Motor neuron (in vitro differentiated cells): ENCODE measurements around the gene PRSS38. TPM values are rescaled to one million over a fixed set of nuclear protein-coding genes. Genes with fewer than 3 reads are reported as not detected.
A peak's percentile ranks its signal among the peaks of the same experiment; 100 is the strongest.

Experiments used
- ATAC-seq, 8 experiments: fragments of 200-7000 bp; cut with Tn5 transposase; replicated peaks in 6 of 8; 2 replicates each; pipeline ENCODE4 v1.8.0; 2021; ENCODE audit warnings: mild to moderate bottlenecking in 8 of 8, moderate library complexity in 8 of 8
- H3K27ac ChIP-seq, 2 donors: fragments of 250-450 bp; sonication (Bioruptor Pico); 2 replicates each; pipeline ENCODE4 v1.9.0; 2021; ENCODE audit warnings: antibody characterized with exemption in 2 of 2, mild to moderate bottlenecking in 2 of 2, moderate library complexity in 1 of 2
- H3K4me1 ChIP-seq, 2 donors: fragments of 250-450 bp; sonication (Bioruptor Pico); replicated peaks in 1 of 2; 2 replicates each; pipeline ENCODE4 v1.6.1; 2021; ENCODE audit warnings: antibody characterized with exemption in 2 of 2, mild to moderate bottlenecking in 2 of 2, moderate library complexity in 1 of 2
- H3K4me3 ChIP-seq, 5 donors: fragments of 250-450 bp; sonication (Bioruptor Pico); 2 replicates each; pipeline ENCODE4 v1.9.0; 2021; ENCODE audit warnings: antibody characterized with exemption in 5 of 5, mild to moderate bottlenecking in 5 of 5, moderate library complexity in 4 of 5
- WGBS, 10 experiments: fragments of 450-650 bp; shearing (Covaris generic); methylation state at CpG; one replicate each; pipeline ENCODE4 v1.0.0; 2022; 5-methylcytosine and 5-hydroxymethylcytosine counted together
- in situ Hi-C, 9 experiments: fragments of 400-800 bp; cut with MboI; loops; one replicate each; pipeline ENCODE4 v1.15.0; 2021; ENCODE audit warnings: low sequenced_read_pairs in 9 of 9, low pct_unique_long_range_greater_than_20kb in 2 of 9; ENCODE audit not compliant: unreplicated experiment in 9 of 9
- total RNA-seq, 8 experiments: library from RNA; unstranded; fragments of 300-600 nt; gene quantifications; 2 replicates each; pipeline versions ENCODE4 v1.2.3 to v1.2.4, GENCODE V29; 2022

PRSS38 gene
- total RNA-seq, 8 experiments from 2014 or later: 0.17 TPM; not detected in 7

GRCh38 chr1:227780101-227781044, 35.1 kb upstream of the PRSS38 start:
- Histone ChIP-seq H3K27ac (no peak overlapping the region), H3K4me1 (peaks cover 0 to 6% of the 10 kb centered on the region in 2 donors), H3K4me3 (no peak overlapping the region)
- ATAC-seq: peak in 2 of 8 experiments; percentile 22 to 80
- 50 to 100% (median 90%) methylated on average over 1 to 14 of the region's 23 CpGs; no CpG with 5 or more reads in 2 of the 10 experiments for WGBS, 10 experiments
- in situ Hi-C loops: loop anchor here in 5 of 9 experiments (25.0 kb wide), 2 partner anchors 157 to 182 kb away; partner anchors contain the start of gene WNT9A (in 4 of the 5)

- in situ Hi-C loops: loop anchor here in 5 of 9 experiments (25.0 kb wide), 2 partner anchors 156 to 181 kb away; partner anchors contain the start of gene WNT9A (in 4 of the 5)
- Histone ChIP-seq H3K4me3 (no peak overlapping the region), H3K27ac (no peak overlapping the region), H3K4me1 (peaks cover 0 to 2% of the 10 kb centered on the region in 2 donors)
- 87 to 100% (median 97%) methylated on average over 1 to 12 of the region's 15 CpGs; no CpG with 5 or more reads in 2 of the 10 experiments for WGBS, 10 experiments
- no peak for ATAC-seq
Measured at GRCh38 chr1:227781314-227781930, 34.1 kb upstream of the PRSS38 start.

- no peak overlapping the region for H3K4me3 ChIP-seq
- peaks cover 0 to 6% of the 10 kb centered on the region in 2 donors for H3K4me1 ChIP-seq
- in situ Hi-C loops: loop anchor here in 5 of 9 experiments (25.0 kb wide), 2 partner anchors 155 to 180 kb away; partner anchors contain the start of gene WNT9A (in 4 of the 5)
- ATAC-seq: no peak
- no peak overlapping the region for H3K27ac ChIP-seq
- 50 to 100% (median 92%) methylated on average over 1 to 4 of the region's 4 CpGs; no CpG with 5 or more reads in 6 of the 10 experiments for WGBS, 10 experiments
Measured at GRCh38 chr1:227782226-227782625, 33.2 kb upstream of the PRSS38 start.

- H3K27ac ChIP-seq: no peak overlapping the region
- 83 to 98% (median 92%) methylated on average over 2 to 13 of the region's 13 CpGs for whole genome bisulfite sequencing, 10 experiments
- ATAC-seq: no peak
- in situ Hi-C loops: loop anchor here in 5 of 9 experiments (25.0 kb wide), 2 partner anchors 152 to 177 kb away; partner anchors contain the start of gene WNT9A (in 4 of the 5)
- no peak overlapping the region for H3K4me3 ChIP-seq
- H3K4me1 ChIP-seq: peaks cover 7 to 10% of the 10 kb centered on the region in 2 donors
Measured at GRCh38 chr1:227785094-227785804, 30.2 kb upstream of the PRSS38 start.

GRCh38 chr1:227785805-227786671, 29.4 kb upstream of the PRSS38 start:
- no peak for ATAC-seq
- in situ Hi-C loops: loop anchor here in 5 of 9 experiments (25.0 kb wide), 2 partner anchors 151 to 176 kb away; partner anchors contain the start of gene WNT9A (in 4 of the 5)
- Histone ChIP-seq H3K27ac (no peak overlapping the region), H3K4me1 (peaks cover 7 to 10% of the 10 kb centered on the region in 2 donors), H3K4me3 (no peak overlapping the region)
- WGBS, 10 experiments: 20 to 100% (median 81%) methylated on average over 1 to 15 of the region's 19 CpGs; no CpG with 5 or more reads in 2 of the 10 experiments

- Histone ChIP-seq H3K4me3 (peak overlapping the region; percentile 42 to 54 (median 49)), H3K27ac (peak overlapping the region in 1 of 2 donors; percentile 9), H3K4me1 (peaks cover 7 to 10% of the 10 kb centered on the region in 2 donors)
- ATAC-seq: peak in 3 of 8 experiments; percentile 0 to 1 (median 0)
- WGBS, 10 experiments: 13 to 81% (median 52%) methylated on average over 3 to 31 of the region's 45 CpGs; no CpG with 5 or more reads in 2 of the 10 experiments
- in situ Hi-C loops: loop anchor here in 5 of 9 experiments (25.0 kb wide), 2 partner anchors 150 to 175 kb away; partner anchors contain the start of gene WNT9A (in 4 of the 5)
Measured at GRCh38 chr1:227786673-227787512, 28.6 kb upstream of the PRSS38 start.

- peak; percentile 66 to 89 (median 87) for ATAC-seq
- peak overlapping the region in 1 of 2 donors; percentile 9 for H3K27ac ChIP-seq
- in situ Hi-C loops: loop anchor here in 5 of 9 experiments (25.0 kb wide), 2 partner anchors 150 to 175 kb away; partner anchors contain the start of gene WNT9A (in 4 of the 5)
- WGBS, 10 experiments: 0 to 3% (median 0%) methylated on average over 1 to 15 of the region's 60 CpGs; no CpG with 5 or more reads in 3 of the 10 experiments
- H3K4me1 ChIP-seq: peaks cover 7 to 13% of the 10 kb centered on the region in 2 donors
- H3K4me3 ChIP-seq: peak overlapping the region; percentile 42 to 54 (median 49)
Measured at GRCh38 chr1:227787513-227788270, 27.8 kb upstream of the PRSS38 start.

GRCh38 chr1:227788271-227789083, 27.0 kb upstream of the PRSS38 start:
- in situ Hi-C loops: loop anchor here in 5 of 9 experiments (25.0 kb wide), 2 partner anchors 149 to 174 kb away; partner anchors contain the start of gene WNT9A (in 4 of the 5)
- 0 to 17% (median 6%) methylated on average over 3 to 14 of the region's 68 CpGs; no CpG with 5 or more reads in 5 of the 10 experiments for WGBS, 10 experiments
- no peak overlapping the region for H3K27ac ChIP-seq
- H3K4me1 ChIP-seq: peaks cover 7 to 13% of the 10 kb centered on the region in 2 donors
- peak overlapping the region; percentile 42 to 54 (median 49) for H3K4me3 ChIP-seq
- ATAC-seq: peak; percentile 19 to 84 (median 78)
